ENCODE results near the gene CGNL1.

DNA sequence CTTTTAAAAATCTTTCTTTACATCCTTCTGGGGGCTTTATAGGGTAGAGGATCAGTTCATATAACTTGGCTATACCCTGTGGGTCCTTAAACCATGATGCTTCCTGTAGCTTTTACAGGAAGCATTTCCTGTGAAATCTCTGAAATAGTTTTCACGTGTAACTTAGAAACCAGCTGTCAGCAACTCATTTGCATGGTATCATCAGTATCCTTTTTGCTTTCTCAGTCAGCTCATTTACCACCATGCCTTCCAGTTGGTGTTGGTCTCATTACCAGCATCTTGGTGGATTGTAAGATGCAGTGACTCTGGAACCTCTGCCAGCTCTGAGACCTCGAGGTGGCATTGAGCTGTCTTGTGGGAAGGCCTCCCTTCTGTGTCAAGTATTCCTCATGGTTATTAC lies 118.7 kb downstream of the CGNL1 start:
- TF ChIP-seq, protein P1, sequence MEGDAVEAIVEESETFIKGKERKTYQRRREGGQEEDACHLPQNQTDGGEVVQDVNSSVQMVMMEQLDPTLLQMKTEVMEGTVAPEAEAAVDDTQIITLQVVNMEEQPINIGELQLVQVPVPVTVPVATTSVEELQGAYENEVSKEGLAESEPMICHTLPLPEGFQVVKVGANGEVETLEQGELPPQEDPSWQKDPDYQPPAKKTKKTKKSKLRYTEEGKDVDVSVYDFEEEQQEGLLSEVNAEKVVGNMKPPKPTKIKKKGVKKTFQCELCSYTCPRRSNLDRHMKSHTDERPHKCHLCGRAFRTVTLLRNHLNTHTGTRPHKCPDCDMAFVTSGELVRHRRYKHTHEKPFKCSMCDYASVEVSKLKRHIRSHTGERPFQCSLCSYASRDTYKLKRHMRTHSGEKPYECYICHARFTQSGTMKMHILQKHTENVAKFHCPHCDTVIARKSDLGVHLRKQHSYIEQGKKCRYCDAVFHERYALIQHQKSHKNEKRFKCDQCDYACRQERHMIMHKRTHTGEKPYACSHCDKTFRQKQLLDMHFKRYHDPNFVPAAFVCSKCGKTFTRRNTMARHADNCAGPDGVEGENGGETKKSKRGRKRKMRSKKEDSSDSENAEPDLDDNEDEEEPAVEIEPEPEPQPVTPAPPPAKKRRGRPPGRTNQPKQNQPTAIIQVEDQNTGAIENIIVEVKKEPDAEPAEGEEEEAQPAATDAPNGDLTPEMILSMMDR (IDR thresholded peaks at IDR 0.05; ENCODE audit: insufficient read depth, low read depth, low read length), result no peak
- TF ChIP-seq EZH2 (IDR thresholded peaks at IDR 0.05; ENCODE audit: insufficient read depth, low read length), result no peak

Data from astrocyte (in vitro differentiated cells and primary cell).